Right ventricle myocardium inferior (tissue), 1 donor: ENCODE results near the gene ETDC. TPM values are rescaled to one million over a fixed set of nuclear protein-coding genes. Genes with fewer than 3 reads are reported as not detected.

Source experiments
- ATAC-seq: fragments of 200-7000 bp; cut with Tn5 transposase; one replicate; pipeline ENCODE4 v1.9.1; 2020; ENCODE audit warnings: mild to moderate bottlenecking, moderate library complexity
- DNase-seq: peaks from one replicate; pipeline ENCODE4 v3.0.0; 2021; ENCODE audit errors: missing footprints
- intact Hi-C: fragments of 100-400 bp; cut with DNase I; formaldehyde crosslinking; loops from one replicate; pipeline ENCODE4 v1.11.0; 2022
- total RNA-seq: library from RNA; stranded (reverse); fragmentation: NEBNext Ultra II Directional; extraction: Animal tissue kit (Norgen Biotek cat#: 25700); gene quantifications from one replicate; pipeline ENCODE4 v1.2.1, GENCODE V29; 2021
- donor health status: DM: no; HTN: yes; CAD: no; lungs with severe emphysema.

ETDC gene
- total RNA-seq, 1 donor from 2014 or later: not detected

DNA sequence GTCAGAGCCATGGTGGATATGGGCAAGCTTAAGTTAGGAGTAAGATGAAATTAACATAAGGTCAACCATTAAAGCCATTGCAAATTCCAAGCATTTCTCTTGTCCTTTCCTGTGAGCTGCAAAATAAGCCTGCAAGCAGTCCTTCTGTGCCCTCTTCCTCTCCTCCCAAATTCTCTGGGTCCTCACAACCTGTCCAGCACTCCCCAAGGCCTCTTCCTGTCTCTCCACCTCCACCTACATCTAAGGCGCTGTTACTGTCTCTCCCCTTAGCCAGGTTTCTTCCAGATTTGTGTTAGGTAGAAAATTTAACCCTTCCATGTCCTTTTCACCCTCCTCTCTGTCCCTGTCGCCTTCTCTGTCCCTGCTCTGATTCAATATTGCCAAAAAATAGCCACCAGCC lies 22.2 kb downstream of the ETDC start:
- no peak for DNase-seq
- ATAC-seq: no peak
- intact Hi-C loops: no loop called here

DNA sequence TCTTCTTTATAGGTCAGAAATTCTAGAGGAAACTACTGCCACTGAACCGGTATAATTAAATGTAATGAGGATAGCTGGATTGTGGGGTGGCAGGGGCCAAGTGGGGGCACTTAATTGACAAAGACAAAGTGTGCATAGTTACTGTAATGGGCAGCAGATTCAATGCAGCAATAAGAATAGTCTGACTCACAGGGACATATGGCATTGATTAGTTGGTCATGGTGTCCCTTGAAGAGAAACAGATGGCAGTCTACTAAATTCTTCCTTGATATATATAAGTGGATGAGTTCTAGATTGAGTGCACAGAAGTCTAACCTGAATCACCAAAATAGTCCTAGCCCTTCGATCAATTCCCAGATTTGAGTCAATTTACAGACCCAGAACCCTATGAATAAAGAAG lies 31.6 kb downstream of the ETDC start:
- intact Hi-C loops: no loop called here
- ATAC-seq (no peak), DNase-seq (no peak)

DNA sequence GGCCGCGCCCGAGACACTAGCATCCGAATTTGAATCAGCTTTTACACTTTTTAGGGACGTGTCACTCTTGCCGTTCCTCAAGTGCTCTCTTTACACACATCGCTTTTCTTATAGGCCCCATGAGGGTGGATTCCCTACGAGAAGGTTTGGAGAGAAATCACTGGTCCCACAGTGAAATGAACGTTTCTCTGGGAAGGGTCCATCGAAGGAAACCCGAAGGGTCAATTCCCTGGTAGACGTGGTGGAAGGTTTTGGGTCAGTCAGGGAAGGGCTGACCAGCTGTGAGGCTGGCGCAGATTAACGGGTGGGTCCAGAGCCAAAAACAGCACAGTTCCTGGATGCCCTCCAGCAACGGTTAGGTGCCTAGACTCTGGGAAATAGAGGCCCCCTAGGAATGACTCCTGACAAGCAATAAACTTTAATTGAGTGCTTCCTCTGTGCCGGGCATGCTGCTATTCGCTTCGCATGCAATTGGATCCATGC lies 35.9 kb downstream of the ETDC start:
- intact Hi-C loops: no loop called here
- ATAC-seq (peak; percentile 43), DNase-seq (no peak)

DNA sequence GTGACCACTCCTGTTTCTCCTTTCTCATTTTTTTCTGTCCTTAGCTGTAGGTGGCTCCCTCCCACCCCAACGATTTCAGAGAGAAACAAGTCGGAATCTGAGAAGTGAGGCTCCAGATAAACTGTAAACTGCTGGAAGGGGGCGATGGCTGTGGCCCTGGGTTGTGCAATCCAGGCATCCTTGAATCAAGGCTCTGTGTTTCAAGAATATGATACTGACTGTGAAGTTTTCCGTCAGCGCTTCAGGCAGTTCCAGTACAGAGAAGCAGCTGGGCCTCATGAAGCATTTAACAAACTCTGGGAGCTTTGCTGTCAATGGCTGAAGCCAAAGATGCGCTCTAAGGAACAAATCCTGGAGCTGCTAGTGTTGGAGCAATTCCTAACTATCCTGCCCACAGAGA lies 37.7 kb downstream of the ETDC start:
- intact Hi-C loops: no loop called here
- DNase-seq (peak; percentile 47), ATAC-seq (no peak)

DNA sequence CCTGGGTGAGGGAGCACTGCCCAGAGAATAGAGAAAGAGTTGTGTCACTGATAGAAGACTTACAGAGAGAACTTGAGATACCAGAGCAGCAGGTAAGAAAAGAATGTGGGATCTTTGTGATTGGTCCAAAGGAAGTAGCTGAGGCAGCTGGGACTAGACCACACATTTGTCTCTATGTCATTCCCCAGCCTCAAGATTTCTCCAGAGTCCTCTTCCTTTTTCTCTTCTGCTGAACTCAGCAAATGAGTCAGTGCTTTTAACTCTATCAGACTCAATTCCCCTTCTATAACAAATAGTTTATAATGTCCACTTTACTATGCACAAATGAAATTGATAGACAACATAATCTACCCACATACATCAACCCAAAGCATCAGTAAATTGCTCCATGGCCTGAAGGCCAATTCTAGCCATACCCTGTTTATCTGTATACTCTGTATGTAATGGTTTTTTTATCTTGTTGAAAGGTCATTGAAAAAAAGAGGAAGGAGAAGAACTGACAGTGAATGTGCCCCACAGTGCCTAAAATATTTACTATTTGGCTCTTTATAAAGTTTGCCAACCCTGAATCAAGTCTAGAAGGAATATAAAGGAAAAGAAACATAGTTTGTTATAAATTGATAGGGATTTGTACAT lies 38.2 kb downstream of the ETDC start:
- DNase-seq (no peak), ATAC-seq (no peak)
- intact Hi-C loops: no loop called here

DNA sequence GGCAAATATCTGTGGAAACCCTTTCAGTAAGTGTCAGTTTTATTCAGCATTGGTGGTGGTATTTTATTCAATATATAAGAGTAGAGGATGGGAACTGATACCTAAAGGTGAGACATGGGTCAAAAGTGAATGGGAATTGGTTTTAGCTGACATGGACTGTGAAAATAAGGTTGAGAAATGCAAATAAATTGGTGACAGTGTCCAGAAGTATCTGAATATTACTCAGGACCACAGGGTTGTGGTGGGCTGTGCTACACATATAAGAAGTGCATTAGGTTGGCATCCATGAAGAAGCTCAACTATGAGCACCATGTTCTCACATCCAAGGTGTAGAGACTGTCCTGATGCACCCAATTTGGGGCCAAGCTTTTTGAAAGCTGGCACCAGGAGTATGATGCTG lies 45.0 kb downstream of the ETDC start:
- no peak for ATAC-seq

More for the DNA sequence above, 45.0 kb downstream of the ETDC start:
- no peak for DNase-seq
- intact Hi-C loops: no loop called here

Other genes with a start within 250 kb of the ETDC start
- gene SMIM10L2B, start 210.8 kb upstream of the ETDC start, total RNA-seq: 1.7 TPM
- not detected for gene ETDB, start 189.0 kb upstream of the ETDC start, total RNA-seq
- not detected for gene CT55, start 138.1 kb upstream of the ETDC start, total RNA-seq
- gene ETDA, start 57.4 kb upstream of the ETDC start, total RNA-seq: not detected
- 3.9 TPM for gene ZNF75D, start 34.6 kb downstream of the ETDC start, total RNA-seq
- gene ZNF449, start 35.3 kb downstream of the ETDC start, total RNA-seq: 5.5 TPM
- gene SMIM10L2A, start 112.5 kb downstream of the ETDC start, total RNA-seq: 1.3 TPM
- gene INTS6L, start 211.2 kb downstream of the ETDC start, total RNA-seq: 3.2 TPM